Kidney glomerular epithelial cell (primary cell): ENCODE results near the gene MKRN3.

Source experiments
- DNase-seq: peaks from one replicate; lab custom pipeline; 2025; lab: John Stamatoyannopoulos, UW

Gene MKRN3

GRCh38 chr15:23565395-23566070 is at the start of gene MKRN3:
TSS of gene MKRN3 (plus strand) at chr15:23565674. CDS start at chr15:23565783, 109 bp downstream.
- peak; percentile 2 for DNase-seq

GRCh38 chr15:23516866-23517265 is 48.6 kb upstream of the MKRN3 start:
- no peak for DNase-seq

DNA sequence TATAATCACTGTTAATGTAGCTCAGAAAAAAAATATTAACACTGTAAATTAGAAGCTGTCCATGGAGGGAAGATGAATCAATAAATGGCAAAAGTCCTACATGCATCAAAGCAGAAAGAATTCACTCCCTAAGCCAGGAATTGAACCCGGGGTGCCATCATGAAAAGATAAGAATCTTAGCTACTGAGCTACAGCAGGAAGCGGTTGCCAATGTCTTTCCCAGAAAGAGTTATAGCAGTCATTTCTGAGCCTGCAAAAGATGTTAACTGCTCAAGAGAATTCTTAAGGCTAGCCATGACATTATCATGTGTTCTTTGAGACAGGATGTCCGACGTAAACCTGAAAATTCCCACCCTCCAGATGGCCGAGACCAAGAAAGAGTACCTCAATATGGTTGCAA is 47.4 kb upstream of the MKRN3 start:
- no peak for DNase-seq

- DNase-seq = no peak
Measured at GRCh38 chr15:23524816-23525215, 40.7 kb upstream of the MKRN3 start.

DNA sequence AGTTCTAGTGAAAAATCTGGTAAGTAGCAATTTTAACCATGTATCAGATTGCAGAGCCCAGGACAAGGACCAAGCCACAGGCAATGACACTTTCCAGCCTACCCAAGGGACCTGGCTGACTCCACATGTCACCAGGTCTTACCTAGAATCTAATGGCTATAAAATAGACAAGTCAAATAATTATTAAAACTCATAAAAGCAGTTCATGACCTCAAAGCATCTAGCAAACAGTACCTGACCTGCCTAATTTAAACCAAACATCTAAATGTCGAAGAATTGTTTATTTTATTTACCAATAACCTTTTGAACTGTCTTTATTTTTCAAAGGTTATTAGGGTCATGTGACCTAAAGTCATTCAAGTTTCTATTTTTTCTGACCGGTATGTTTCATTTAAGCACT is 35.6 kb upstream of the MKRN3 start:
- no peak for DNase-seq

DNA sequence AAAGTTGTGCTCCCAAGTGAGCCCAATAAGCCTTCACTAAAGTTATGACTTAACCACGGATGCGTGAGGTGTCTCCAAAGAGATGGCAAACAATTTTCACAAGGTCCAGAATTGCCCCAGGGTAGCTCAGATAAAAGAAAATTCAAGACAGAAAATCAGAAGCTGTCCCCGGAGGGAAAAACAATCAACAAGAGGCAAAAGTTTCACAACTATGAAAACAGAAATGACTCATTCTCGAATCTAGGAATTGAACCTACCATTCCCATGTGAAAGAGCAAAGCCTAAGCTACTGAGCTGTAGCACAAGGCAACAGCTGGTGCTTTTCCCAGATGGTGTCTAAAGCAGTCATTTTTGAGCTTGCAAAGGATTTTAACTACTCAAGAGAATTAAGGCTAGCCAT is 33.5 kb upstream of the MKRN3 start:
- no peak for DNase-seq

DNA sequence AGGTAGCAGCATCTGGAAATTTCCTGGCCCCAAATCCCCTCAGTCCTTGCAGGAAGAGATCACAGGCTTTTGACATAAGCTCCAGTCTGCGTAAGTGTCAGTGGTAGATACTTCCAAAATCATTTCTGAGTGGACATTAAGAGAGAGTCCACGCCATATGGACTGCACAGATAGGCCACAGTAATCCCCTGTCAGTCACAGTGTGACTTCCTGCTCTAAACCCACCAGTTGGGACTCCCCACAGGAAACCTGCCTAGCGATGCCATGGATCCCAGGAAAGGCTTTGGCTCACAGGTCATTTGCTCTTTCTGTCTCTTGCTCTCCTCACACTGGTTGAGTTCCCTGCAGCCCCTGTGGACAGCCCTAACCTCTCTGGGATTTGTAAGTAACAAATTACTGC is 28.8 kb upstream of the MKRN3 start:
- DNase-seq = no peak

- DNase-seq = no peak
Measured at GRCh38 chr15:23538648-23539047, 26.8 kb upstream of the MKRN3 start.

DNA sequence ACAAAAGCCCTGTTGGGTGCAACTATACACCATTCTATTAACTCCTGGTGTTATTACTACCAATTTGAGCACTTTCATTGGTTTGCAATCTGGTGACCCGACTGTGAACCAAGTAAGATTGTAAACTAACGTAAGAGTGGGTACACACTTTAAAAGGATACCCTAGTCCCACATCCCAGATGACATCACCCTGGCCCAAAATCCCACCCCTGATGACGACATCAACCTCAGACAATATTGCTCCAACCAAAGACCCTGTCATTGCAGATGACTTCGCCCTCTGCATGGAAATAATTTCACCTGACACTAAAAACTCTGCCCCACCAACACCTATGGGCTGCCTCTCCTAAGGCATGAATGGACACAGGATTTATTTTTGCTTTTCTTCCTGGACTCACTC is 25.6 kb upstream of the MKRN3 start:
- no peak for DNase-seq

GRCh38 chr15:23546158-23546557 is 19.3 kb upstream of the MKRN3 start:
- DNase-seq = no peak

- no peak for DNase-seq
Measured at GRCh38 chr15:23548071-23548470, 17.4 kb upstream of the MKRN3 start.

DNA sequence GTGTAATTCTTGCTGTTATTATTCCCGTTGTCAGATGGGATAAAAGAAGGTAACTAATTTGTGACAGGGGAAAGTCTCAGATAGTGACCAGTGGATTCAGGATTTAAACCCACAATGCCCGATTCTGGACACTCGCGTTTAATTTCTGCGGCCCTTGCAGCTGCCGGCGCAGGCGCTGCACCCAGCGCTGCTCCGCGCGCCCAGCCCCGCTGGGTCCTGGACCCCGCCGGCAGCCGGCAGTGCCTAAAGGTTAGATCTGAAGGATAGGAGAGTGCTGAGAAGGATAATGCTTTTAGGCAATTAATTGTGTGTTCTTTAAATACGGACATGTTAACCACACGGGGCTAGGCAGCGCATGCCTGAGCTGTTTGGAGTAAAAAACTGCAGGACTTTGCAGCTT is 3.6 kb upstream of the MKRN3 start:
- DNase-seq = no peak

GRCh38 chr15:23564821-23565394 is 566 bp upstream of the MKRN3 start:
- no peak for DNase-seq

- DNase-seq = no peak
Measured at GRCh38 chr15:23566071-23566554, 639 bp downstream of the MKRN3 start.

DNA sequence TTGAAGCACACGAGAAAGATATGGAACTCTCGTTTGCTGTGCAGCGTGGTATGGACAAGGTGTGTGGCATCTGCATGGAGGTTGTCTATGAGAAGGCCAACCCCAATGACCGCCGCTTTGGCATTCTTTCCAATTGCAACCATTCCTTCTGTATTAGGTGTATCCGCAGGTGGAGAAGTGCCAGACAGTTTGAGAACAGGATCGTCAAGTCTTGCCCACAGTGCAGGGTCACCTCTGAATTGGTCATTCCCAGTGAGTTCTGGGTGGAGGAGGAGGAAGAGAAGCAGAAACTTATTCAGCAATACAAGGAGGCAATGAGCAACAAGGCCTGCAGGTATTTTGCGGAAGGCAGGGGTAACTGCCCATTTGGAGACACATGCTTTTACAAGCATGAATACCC is 1.2 kb downstream of the MKRN3 start:
- no peak for DNase-seq

DNA sequence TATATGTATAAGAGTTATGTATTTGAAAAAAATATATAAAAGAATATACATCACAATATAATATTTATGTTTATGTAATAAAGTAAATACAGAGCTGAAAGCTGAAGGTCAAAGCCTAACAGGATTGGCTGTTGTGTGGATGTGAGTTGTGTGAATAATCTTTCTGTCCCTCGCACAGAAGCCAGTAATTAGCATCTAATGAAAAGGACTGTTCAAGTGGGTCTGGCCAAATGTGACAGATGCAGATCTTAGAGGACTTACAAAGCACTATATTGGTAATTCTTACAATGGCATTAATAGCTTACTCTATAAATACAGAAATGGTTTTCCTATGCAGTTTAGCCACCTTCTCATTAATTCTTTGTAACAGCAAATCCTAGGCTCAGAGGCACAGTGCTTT is 2.4 kb downstream of the MKRN3 start:
- no peak for DNase-seq

- DNase-seq = no peak
Measured at GRCh38 chr15:23569151-23569925, 3.9 kb downstream of the MKRN3 start.

DNA sequence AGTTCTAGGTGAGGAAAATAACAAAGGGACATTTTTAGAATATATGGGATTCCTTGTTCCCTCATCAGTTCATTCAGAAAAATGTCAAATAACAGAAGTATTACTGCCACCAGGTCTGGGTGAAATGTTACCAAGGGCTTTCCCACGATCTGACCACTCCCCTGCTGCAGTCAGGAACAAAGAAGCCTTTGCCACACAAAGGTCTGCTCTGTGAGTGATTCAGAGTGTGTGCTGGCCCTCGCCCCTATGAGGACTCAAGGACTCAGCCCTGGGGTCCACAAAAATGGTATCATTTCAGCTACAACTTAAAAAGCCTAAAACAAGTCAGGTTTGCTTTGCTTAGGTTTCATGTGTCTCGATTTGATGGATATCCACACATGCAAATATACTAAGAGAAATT is 5.0 kb downstream of the MKRN3 start:
- DNase-seq = no peak

DNA sequence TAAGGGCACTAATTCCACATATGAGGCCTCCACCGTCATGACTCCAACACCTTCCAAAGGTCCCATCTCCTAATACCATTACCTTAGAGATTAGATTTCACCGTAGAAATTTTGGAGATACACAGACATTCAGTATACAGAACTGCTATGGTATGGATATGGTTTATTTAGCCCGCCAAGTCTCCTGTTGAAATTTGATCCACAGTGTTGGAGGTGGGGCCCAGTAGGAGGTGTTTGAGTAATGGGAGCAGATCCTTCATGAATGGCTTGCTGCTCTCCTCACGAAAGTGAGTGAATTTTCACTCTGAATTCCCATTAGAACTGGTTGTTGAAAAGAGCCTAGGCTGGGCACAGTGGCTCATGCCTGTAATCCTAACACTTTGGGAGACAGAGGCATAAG is 7.4 kb downstream of the MKRN3 start:
- DNase-seq = no peak

DNA sequence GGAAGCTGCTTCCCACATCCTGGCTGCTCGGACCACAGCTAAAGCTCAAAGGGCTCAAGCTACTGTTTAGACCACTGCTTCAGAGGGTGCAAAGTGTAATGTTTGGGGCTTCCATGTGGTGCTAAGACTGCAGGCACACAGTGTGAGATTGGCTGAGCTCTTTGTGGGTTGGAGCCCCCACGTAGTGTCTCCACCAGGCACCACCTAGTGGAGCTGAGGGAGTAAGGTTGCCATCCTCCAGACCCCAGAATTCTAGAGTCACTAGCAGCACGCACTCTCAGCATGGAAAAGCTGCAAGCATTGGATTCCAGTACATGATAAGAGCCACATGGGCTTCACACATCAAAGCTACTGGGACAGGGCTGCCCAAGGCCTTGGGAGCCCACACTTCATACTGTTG is 9.3 kb downstream of the MKRN3 start:
- DNase-seq = no peak

DNA sequence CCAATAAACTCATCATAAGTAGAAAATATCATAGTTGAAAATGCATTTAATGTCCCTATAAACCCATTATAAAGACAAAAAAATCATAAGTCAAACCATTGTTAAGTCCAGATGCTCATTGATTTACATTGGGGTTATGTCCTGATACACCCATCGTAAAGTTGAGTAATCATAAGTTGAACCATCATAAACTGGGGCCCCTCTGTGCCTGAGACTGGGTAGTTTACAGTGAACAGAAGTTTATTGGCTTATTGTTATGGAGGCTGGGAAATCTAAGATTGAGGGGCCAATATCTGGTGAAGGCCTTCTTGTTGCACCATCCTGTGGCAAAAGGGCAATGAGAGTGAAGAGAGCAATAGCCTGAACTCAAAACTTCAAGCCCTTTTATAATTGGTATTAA is 10.6 kb downstream of the MKRN3 start:
- DNase-seq = no peak

- no peak for DNase-seq
Measured at GRCh38 chr15:23578521-23579150, 13.2 kb downstream of the MKRN3 start.

GRCh38 chr15:23588268-23588667 is 22.8 kb downstream of the MKRN3 start:
- DNase-seq = no peak
